Ovary (tissue), 3 donors: ENCODE results near the gene PSMD2.

Source experiments
- CTCF ChIP-seq, 3 donors: fragments of 450-650 bp in 2 of 3; fragments of 200-600 bp in 1 of 3; IDR thresholded peaks; one replicate each; pipeline versions ENCODE4 v1.5.1 to v1.8.0; 2016 to 2022; ENCODE audit warnings: antibody characterized with exemption in 3 of 3, mild to moderate bottlenecking in 1 of 3
- EP300 ChIP-seq: sonication (generic); formaldehyde crosslinking; IDR thresholded peaks from one replicate; pipeline ENCODE4 v1.6.1; 2017; ENCODE audit warnings: antibody characterized with exemption
- POLR2A ChIP-seq: fragments of 450-650 bp; IDR thresholded peaks from one replicate; pipeline ENCODE4 v1.6.1; 2017; ENCODE audit warnings: antibody characterized with exemption, mild to moderate bottlenecking, moderate library complexity
- donor health status: DM: no; HTN: no; CAD: no.

DNA sequence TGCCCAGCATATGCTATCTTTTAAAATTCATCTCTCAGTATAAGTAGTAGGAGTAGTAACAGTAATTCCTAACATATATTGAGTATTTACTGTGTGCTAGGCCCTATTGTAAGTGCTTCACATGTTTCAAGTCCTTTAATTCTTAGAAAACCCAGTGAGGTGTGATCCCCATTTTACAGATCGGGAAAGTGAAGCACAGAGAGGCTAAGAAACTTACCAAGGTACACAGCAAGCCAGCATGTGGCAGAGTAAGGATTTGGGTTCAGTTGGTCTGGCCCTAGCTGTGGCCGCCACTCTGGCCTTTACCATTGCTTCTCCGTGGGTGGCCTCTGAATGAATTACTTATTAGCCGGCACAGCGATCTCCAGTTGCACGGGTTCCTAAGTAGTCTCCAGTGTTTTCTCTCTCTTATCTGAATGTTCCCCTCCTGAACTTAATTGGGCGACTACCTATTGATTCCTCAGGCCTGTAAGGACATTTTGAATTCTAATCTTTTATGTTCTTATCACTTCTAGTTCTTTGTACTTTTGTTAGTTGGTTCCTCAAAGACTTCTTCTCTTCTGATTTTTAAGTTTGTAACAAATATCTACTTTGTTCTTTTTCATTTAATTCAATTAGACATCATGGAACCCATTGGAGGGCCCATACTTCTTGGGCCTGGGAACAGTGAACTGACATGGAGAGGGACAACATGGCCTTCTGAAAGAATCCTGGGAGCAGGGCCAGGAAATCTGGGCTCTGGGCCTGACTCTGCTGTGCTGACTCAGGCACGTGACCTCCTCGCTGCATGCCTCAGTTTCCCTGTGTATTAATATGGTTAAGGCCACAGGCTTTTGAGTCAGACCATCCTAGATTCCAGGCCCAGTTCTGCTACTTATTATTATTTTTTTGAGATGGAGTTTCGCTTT, 50.8 kb downstream of the PSMD2 start:
- TF ChIP-seq POLR2A (no peak), CTCF (IDR thresholded peaks at IDR 0.05) (no peak), EP300 (no peak)
